Activated T-cell treated with anti-CD3 and anti-CD28 coated beads for 24 hours (primary cell): ENCODE data around the gene CNTNAP5.

ENCODE experiments used
- DNase-seq: peaks from one replicate; pipeline ENCODE4 v3.0.0-alpha.2; 2020; ENCODE audit warnings: low read depth

Gene CNTNAP5

GRCh38 chr2:124267794-124268193, 242.7 kb downstream of the CNTNAP5 start:
- DNase-seq: no peak

- DNase-seq: no peak
Measured at GRCh38 chr2:124269348-124269747, 244.3 kb downstream of the CNTNAP5 start.

- DNase-seq: no peak
Measured at GRCh38 chr2:124272261-124272841, 247.3 kb downstream of the CNTNAP5 start.

- no peak for DNase-seq
Measured at GRCh38 chr2:124281541-124281940, 256.5 kb downstream of the CNTNAP5 start.

- DNase-seq: no peak
Measured at GRCh38 chr2:124283096-124283495, 258.0 kb downstream of the CNTNAP5 start.

- no peak for DNase-seq
Measured at GRCh38 chr2:124286089-124286783, 261.1 kb downstream of the CNTNAP5 start.

GRCh38 chr2:124289060-124289459, 264.0 kb downstream of the CNTNAP5 start:
- no peak for DNase-seq

- DNase-seq: no peak
Measured at GRCh38 chr2:124289615-124290014, 264.5 kb downstream of the CNTNAP5 start.

GRCh38 chr2:124296470-124296869, 271.4 kb downstream of the CNTNAP5 start:
- no peak for DNase-seq

GRCh38 chr2:124301915-124302314, 276.8 kb downstream of the CNTNAP5 start:
- DNase-seq: no peak

- DNase-seq: no peak
Measured at GRCh38 chr2:124308319-124309062, 283.4 kb downstream of the CNTNAP5 start.

- DNase-seq: no peak
Measured at GRCh38 chr2:124309563-124310138, 284.6 kb downstream of the CNTNAP5 start.

GRCh38 chr2:124310671-124311070, 285.6 kb downstream of the CNTNAP5 start:
- no peak for DNase-seq

- no peak for DNase-seq
Measured at GRCh38 chr2:124314084-124314483, 289.0 kb downstream of the CNTNAP5 start.

GRCh38 chr2:124315221-124315880, 290.3 kb downstream of the CNTNAP5 start:
- DNase-seq: no peak

GRCh38 chr2:124316133-124316532, 291.0 kb downstream of the CNTNAP5 start:
- DNase-seq: no peak

GRCh38 chr2:124316881-124317605, 292.0 kb downstream of the CNTNAP5 start:
- DNase-seq: no peak

- DNase-seq: no peak
Measured at GRCh38 chr2:124317628-124318027, 292.5 kb downstream of the CNTNAP5 start.

GRCh38 chr2:124318913-124319312, 293.8 kb downstream of the CNTNAP5 start:
- DNase-seq: no peak

- no peak for DNase-seq
Measured at GRCh38 chr2:124319577-124319976, 294.5 kb downstream of the CNTNAP5 start.

GRCh38 chr2:124320051-124320688, 295.1 kb downstream of the CNTNAP5 start:
- no peak for DNase-seq
